Brain microvascular endothelial cell (primary cell): Measurements from ENCODE around the gene MC1R.
"Not testable (repeated sequence)": the region's sequence is repeated elsewhere in the genome, so short reads cannot be mapped to it uniquely, and the experiment has no call there.

Experiments
- DNase-seq: peaks from one replicate; pipeline ENCODE4 v3.0.0-alpha.2; 2020
- H3K27ac ChIP-seq: fragments of 250-450 bp; sonication (Bioruptor Pico); 2 replicates; pipeline ENCODE4 v1.5.1; 2020; ENCODE audit warnings: mild to moderate bottlenecking, moderate library complexity
- H3K27me3 ChIP-seq: fragments of 250-450 bp; sonication (Bioruptor Pico); replicated peaks from 2 replicates; pipeline ENCODE4 v1.5.1; 2020; ENCODE audit warnings: mild to moderate bottlenecking
- H3K36me3 ChIP-seq: fragments of 250-450 bp; sonication (Bioruptor Pico); replicated peaks from 2 replicates; pipeline ENCODE4 v1.5.1; 2020; ENCODE audit warnings: mild to moderate bottlenecking
- H3K4me3 ChIP-seq: 2 replicates; pipeline ENCODE4 v1.5.1; 2011; ENCODE audit warnings: low read depth, mild to moderate bottlenecking, control low read depth, low read length, moderate library complexity
- in situ Hi-C: cut with HindIII; loops from 2 replicates; pipeline ENCODE4 v1.10.0; 2017; ENCODE audit warnings: low sequenced_read_pairs, low pct_ligation_motif_present
- TF ChIP-seq, protein P1 (sequence below): IDR thresholded peaks from 2 replicates; pipeline ENCODE4 v1.5.1; 2011; ENCODE audit warnings: low read depth, mild to moderate bottlenecking, moderate library complexity, low read length, control low read depth, inconsistent platforms; ENCODE audit errors: missing control alignments

Gene MC1R

DNA sequence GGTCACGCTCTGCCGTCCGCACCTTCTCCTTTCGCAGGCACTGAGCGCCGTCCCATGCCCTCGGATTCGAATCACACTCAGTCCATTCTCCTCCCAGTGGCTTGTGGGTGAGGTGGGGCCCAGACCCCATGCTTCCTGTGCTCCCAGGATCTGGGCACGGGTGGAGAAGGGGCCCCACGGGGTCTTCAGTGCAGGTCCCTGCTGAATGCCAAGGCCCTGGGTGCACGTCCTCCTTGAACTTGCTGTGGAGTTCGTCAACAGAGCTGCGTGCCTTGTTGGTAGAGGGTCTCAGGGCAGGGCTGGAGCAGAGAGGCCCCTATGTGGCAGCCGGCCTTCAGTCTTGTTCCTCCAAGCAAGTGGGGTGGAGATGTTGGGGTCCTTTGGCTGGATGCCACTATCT lies 7.3 kb upstream of the MC1R start:
- Histone ChIP-seq H3K27ac (no peak overlapping the region), H3K27me3 (no peaks in the 10 kb centered on the region), H3K36me3 (peaks cover 48% of the 10 kb centered on the region), H3K4me3 (no peak overlapping the region)
- no peak for DNase-seq
- TF ChIP-seq, protein P1, sequence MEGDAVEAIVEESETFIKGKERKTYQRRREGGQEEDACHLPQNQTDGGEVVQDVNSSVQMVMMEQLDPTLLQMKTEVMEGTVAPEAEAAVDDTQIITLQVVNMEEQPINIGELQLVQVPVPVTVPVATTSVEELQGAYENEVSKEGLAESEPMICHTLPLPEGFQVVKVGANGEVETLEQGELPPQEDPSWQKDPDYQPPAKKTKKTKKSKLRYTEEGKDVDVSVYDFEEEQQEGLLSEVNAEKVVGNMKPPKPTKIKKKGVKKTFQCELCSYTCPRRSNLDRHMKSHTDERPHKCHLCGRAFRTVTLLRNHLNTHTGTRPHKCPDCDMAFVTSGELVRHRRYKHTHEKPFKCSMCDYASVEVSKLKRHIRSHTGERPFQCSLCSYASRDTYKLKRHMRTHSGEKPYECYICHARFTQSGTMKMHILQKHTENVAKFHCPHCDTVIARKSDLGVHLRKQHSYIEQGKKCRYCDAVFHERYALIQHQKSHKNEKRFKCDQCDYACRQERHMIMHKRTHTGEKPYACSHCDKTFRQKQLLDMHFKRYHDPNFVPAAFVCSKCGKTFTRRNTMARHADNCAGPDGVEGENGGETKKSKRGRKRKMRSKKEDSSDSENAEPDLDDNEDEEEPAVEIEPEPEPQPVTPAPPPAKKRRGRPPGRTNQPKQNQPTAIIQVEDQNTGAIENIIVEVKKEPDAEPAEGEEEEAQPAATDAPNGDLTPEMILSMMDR: no peak
- in situ Hi-C loops: no loop called here

GRCh38 chr16:89912143-89912542 lies 6.5 kb upstream of the MC1R start:
- Histone ChIP-seq H3K4me3 (no peak overlapping the region), H3K27me3 (no peaks in the 10 kb centered on the region), H3K27ac (no peak overlapping the region), H3K36me3 (peaks cover 41% of the 10 kb centered on the region)
- TF ChIP-seq, protein P1: no peak
- in situ Hi-C loops: no loop called here
- no peak for DNase-seq

GRCh38 chr16:89912627-89913026 lies 6.0 kb upstream of the MC1R start:
- Histone ChIP-seq H3K36me3 (peaks cover 41% of the 10 kb centered on the region), H3K27ac (no peak overlapping the region), H3K27me3 (no peaks in the 10 kb centered on the region), H3K4me3 (no peak overlapping the region)
- TF ChIP-seq, protein P1: no peak
- in situ Hi-C loops: no loop called here
- DNase-seq: no peak

DNA sequence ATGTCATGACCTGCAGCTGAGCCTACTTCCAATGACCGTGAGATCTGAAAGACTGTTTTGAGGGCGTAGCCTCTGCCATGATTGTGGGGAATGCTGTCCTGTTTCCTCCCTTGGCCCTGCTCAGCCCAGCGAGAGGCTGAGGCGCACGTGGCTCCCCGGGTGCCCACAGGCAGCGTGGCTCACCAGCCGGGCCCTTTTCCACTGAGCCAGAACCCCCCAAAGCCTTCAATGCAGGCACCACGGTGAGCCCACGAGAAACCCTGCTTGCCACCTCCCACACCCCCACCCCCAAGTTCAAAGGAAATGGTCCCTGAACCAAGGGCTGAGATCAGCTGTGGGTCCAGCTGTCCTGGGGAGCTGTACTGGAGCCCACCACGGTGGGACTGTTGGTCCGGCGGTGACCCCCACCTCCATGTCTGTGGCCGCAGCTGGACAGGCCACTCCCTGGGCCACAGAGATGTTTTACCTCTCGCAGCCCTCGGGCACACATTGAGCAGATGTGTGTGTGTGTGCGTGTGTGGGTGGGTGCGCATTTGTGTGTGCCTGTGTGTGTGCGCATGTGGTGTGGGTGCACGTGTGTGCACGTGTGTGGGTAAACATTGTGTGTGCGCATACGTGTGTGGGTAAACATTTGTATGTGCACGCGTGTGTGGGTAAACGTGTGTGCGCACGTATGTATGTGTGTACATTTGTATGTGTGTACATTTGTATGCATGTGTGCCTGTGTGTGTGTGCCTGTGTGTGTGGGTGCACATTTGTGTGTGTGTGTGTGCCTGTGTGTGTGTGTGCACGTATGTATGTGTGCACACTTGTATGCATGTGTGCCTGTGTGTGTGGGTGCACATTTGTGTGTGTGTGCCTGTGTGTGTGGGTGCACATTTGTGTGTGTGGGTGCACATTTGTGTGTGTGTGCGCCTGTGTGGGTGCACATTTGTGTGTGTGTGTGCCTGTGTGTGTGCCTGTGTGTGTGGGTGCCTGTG lies 5.0 kb upstream of the MC1R start:
- no peak for DNase-seq
- H3K27me3 ChIP-seq: no peaks in the 10 kb centered on the region
- no peak overlapping the region for H3K27ac ChIP-seq
- peaks cover 39% of the 10 kb centered on the region for H3K36me3 ChIP-seq
- in situ Hi-C loops: no loop called here
- TF ChIP-seq, protein P1: no peak
- no peak overlapping the region for H3K4me3 ChIP-seq

GRCh38 chr16:89914642-89915285 lies 3.9 kb upstream of the MC1R start:
- H3K27ac ChIP-seq, DNase-seq, H3K27me3 ChIP-seq, in situ Hi-C loops, H3K4me3 ChIP-seq: not testable (repeated sequence)
- peaks cover 31% of the 10 kb centered on the region for H3K36me3 ChIP-seq
